Stimulated activated naive CD8-positive, alpha-beta T cell treated with anti-CD3 and anti-CD28 coated beads, Interleukin-15, Interleukin-2, amounts not matched to agents 100 ng/mL and 50 ng/mL, for 24 hours (primary cell): Measurements from ENCODE around the gene REXO5.
A peak's percentile ranks its signal among the peaks of the same experiment; 100 is the strongest.

Experiments
- H3K27ac Mint-ChIP-seq: one replicate; pipeline ENCODE4 v1.8.0; 2021; ENCODE audit warnings: mild to moderate bottlenecking, mixed read lengths
- H3K27me3 Mint-ChIP-seq: one replicate; pipeline ENCODE4 v1.8.0; 2021; ENCODE audit warnings: mixed read lengths
- H3K36me3 Mint-ChIP-seq: one replicate; pipeline ENCODE4 v1.8.0; 2021; ENCODE audit warnings: low read depth, mixed read lengths
- H3K4me1 Mint-ChIP-seq: one replicate; pipeline ENCODE4 v1.8.0; 2021; ENCODE audit warnings: low read depth, mixed read lengths
- H3K4me3 Mint-ChIP-seq: one replicate; pipeline ENCODE4 v1.8.0; 2021; ENCODE audit warnings: mild to moderate bottlenecking, mixed read lengths
- H3K9me3 Mint-ChIP-seq: one replicate; pipeline ENCODE4 v1.8.0; 2021; ENCODE audit warnings: mixed read lengths

Gene REXO5

GRCh38 chr16:20818929-20819585 is 12.7 kb downstream of the REXO5 start:
- no peaks in the 10 kb centered on the region for H3K27me3 Mint-ChIP-seq
- no peak overlapping the region for H3K4me3 Mint-ChIP-seq
- H3K36me3 Mint-ChIP-seq, result peaks cover 30% of the 10 kb centered on the region
- no peaks in the 10 kb centered on the region for H3K9me3 Mint-ChIP-seq
- no peak overlapping the region for H3K27ac Mint-ChIP-seq
- peaks cover 12% of the 10 kb centered on the region for H3K4me1 Mint-ChIP-seq

GRCh38 chr16:20821682-20822081 is 15.4 kb downstream of the REXO5 start:
- Mint-ChIP-seq H3K4me1 (peaks cover 8% of the 10 kb centered on the region), H3K9me3 (no peaks in the 10 kb centered on the region), H3K27ac (no peak overlapping the region), H3K36me3 (peaks cover 22% of the 10 kb centered on the region), H3K27me3 (no peaks in the 10 kb centered on the region), H3K4me3 (no peak overlapping the region)

- H3K4me3 Mint-ChIP-seq, result no peak overlapping the region
- H3K4me1 Mint-ChIP-seq, result peaks cover 8% of the 10 kb centered on the region
- H3K9me3 Mint-ChIP-seq, result no peaks in the 10 kb centered on the region
- no peaks in the 10 kb centered on the region for H3K27me3 Mint-ChIP-seq
- no peak overlapping the region for H3K27ac Mint-ChIP-seq
- peaks cover 22% of the 10 kb centered on the region for H3K36me3 Mint-ChIP-seq
Observed at GRCh38 chr16:20822521-20823325, 16.4 kb downstream of the REXO5 start.

GRCh38 chr16:20826039-20826566 is 19.8 kb downstream of the REXO5 start:
- H3K9me3 Mint-ChIP-seq, result no peaks in the 10 kb centered on the region
- H3K27me3 Mint-ChIP-seq, result no peaks in the 10 kb centered on the region
- peaks cover 18% of the 10 kb centered on the region for H3K36me3 Mint-ChIP-seq
- no peak overlapping the region for H3K27ac Mint-ChIP-seq
- H3K4me1 Mint-ChIP-seq, result peaks cover 8% of the 10 kb centered on the region
- H3K4me3 Mint-ChIP-seq, result no peak overlapping the region

GRCh38 chr16:20829536-20829935 is 23.2 kb downstream of the REXO5 start:
- Mint-ChIP-seq H3K27ac (no peak overlapping the region), H3K27me3 (no peaks in the 10 kb centered on the region)

GRCh38 chr16:20830372-20830771 is 24.0 kb downstream of the REXO5 start:
- Mint-ChIP-seq H3K4me1 (no peaks in the 10 kb centered on the region), H3K27me3 (no peaks in the 10 kb centered on the region), H3K27ac (no peak overlapping the region), H3K4me3 (no peak overlapping the region), H3K9me3 (no peaks in the 10 kb centered on the region), H3K36me3 (peaks cover 25% of the 10 kb centered on the region)

More at GRCh38 chr16:20829536-20829935, 23.2 kb downstream of the REXO5 start:
- H3K9me3 Mint-ChIP-seq, result no peaks in the 10 kb centered on the region
- no peak overlapping the region for H3K4me3 Mint-ChIP-seq
- no peaks in the 10 kb centered on the region for H3K4me1 Mint-ChIP-seq
- H3K36me3 Mint-ChIP-seq, result peaks cover 17% of the 10 kb centered on the region

- H3K4me3 Mint-ChIP-seq, result no peak overlapping the region
- no peak overlapping the region for H3K27ac Mint-ChIP-seq
- peaks cover 9% of the 10 kb centered on the region for H3K9me3 Mint-ChIP-seq
- no peaks in the 10 kb centered on the region for H3K27me3 Mint-ChIP-seq
- peaks cover 48% of the 10 kb centered on the region for H3K36me3 Mint-ChIP-seq
- H3K4me1 Mint-ChIP-seq, result no peaks in the 10 kb centered on the region
Observed at GRCh38 chr16:20833086-20833485, 26.8 kb downstream of the REXO5 start.

GRCh38 chr16:20838240-20838639 is 31.9 kb downstream of the REXO5 start:
- Mint-ChIP-seq H3K27ac (no peak overlapping the region), H3K9me3 (peaks cover 9% of the 10 kb centered on the region), H3K4me1 (no peaks in the 10 kb centered on the region), H3K27me3 (no peaks in the 10 kb centered on the region), H3K36me3 (peaks cover 57% of the 10 kb centered on the region), H3K4me3 (no peak overlapping the region)

- H3K36me3 Mint-ChIP-seq, result peaks cover 45% of the 10 kb centered on the region
- no peak overlapping the region for H3K27ac Mint-ChIP-seq
- H3K4me1 Mint-ChIP-seq, result peaks cover 9% of the 10 kb centered on the region
- H3K9me3 Mint-ChIP-seq, result peaks cover 9% of the 10 kb centered on the region
- no peak overlapping the region for H3K4me3 Mint-ChIP-seq
- H3K27me3 Mint-ChIP-seq, result no peaks in the 10 kb centered on the region
Observed at GRCh38 chr16:20839504-20839903, 33.2 kb downstream of the REXO5 start.

- H3K27me3 Mint-ChIP-seq, result no peaks in the 10 kb centered on the region
- H3K4me1 Mint-ChIP-seq, result peaks cover 20% of the 10 kb centered on the region
- no peaks in the 10 kb centered on the region for H3K9me3 Mint-ChIP-seq
- H3K27ac Mint-ChIP-seq, result no peak overlapping the region
- peaks cover 16% of the 10 kb centered on the region for H3K36me3 Mint-ChIP-seq
- H3K4me3 Mint-ChIP-seq, result no peak overlapping the region
Observed at GRCh38 chr16:20844054-20844453, 37.7 kb downstream of the REXO5 start.

GRCh38 chr16:20844588-20844987 is 38.3 kb downstream of the REXO5 start:
- peak overlapping the region; percentile 60 for H3K27ac Mint-ChIP-seq
- H3K4me1 Mint-ChIP-seq, result peaks cover 20% of the 10 kb centered on the region
- no peak overlapping the region for H3K4me3 Mint-ChIP-seq
- no peaks in the 10 kb centered on the region for H3K9me3 Mint-ChIP-seq
- H3K27me3 Mint-ChIP-seq, result no peaks in the 10 kb centered on the region
- H3K36me3 Mint-ChIP-seq, result peaks cover 16% of the 10 kb centered on the region

GRCh38 chr16:20846030-20846429 is 39.7 kb downstream of the REXO5 start:
- Mint-ChIP-seq H3K4me1 (peaks cover 25% of the 10 kb centered on the region), H3K4me3 (no peak overlapping the region), H3K27ac (no peak overlapping the region), H3K9me3 (no peaks in the 10 kb centered on the region), H3K36me3 (peaks cover 10% of the 10 kb centered on the region), H3K27me3 (no peaks in the 10 kb centered on the region)

- Mint-ChIP-seq H3K4me1 (peaks cover 25% of the 10 kb centered on the region), H3K27ac (no peak overlapping the region), H3K4me3 (no peak overlapping the region), H3K36me3 (peaks cover 6% of the 10 kb centered on the region), H3K27me3 (no peaks in the 10 kb centered on the region), H3K9me3 (no peaks in the 10 kb centered on the region)
Observed at GRCh38 chr16:20846551-20846950, 40.2 kb downstream of the REXO5 start.

- Mint-ChIP-seq H3K36me3 (peaks cover 6% of the 10 kb centered on the region), H3K4me3 (no peak overlapping the region), H3K27ac (no peak overlapping the region), H3K27me3 (no peaks in the 10 kb centered on the region), H3K9me3 (no peaks in the 10 kb centered on the region), H3K4me1 (peaks cover 25% of the 10 kb centered on the region)
Observed at GRCh38 chr16:20847550-20847949, 41.2 kb downstream of the REXO5 start.

GRCh38 chr16:20849589-20850390 is 43.5 kb downstream of the REXO5 start:
- Mint-ChIP-seq H3K27me3 (no peaks in the 10 kb centered on the region), H3K4me3 (no peak overlapping the region), H3K9me3 (no peaks in the 10 kb centered on the region), H3K36me3 (peaks cover 6% of the 10 kb centered on the region), H3K4me1 (peaks cover 13% of the 10 kb centered on the region), H3K27ac (no peak overlapping the region)
